ENCODE measurements around the gene IL4. TPM values are rescaled to one million over a fixed set of nuclear protein-coding genes. Genes with fewer than 3 reads are reported as not detected.

The IL4 gene
- total and polyA plus RNA-seq, 2 donors (not counting 3 experiments of a cell fraction or from before 2014, with no cell fraction given): not detected

GRCh38 chr5:132686193-132686592 is 12.4 kb downstream of the IL4 start:
- Histone ChIP-seq H2AFZ (ENCODE audit: low read depth, low read length) (no peak overlapping the region), H3K4me1 (ENCODE audit: control insufficient read depth, extremely low read depth, insufficient read depth, low read length) (no peaks in the 10 kb centered on the region), H3K79me2 (ENCODE audit: control insufficient read depth, insufficient read depth, low read length) (no peaks in the 10 kb centered on the region), H3K4me2 (ENCODE audit: insufficient read depth, low read length) (no peak overlapping the region), H3K36me3 (ENCODE audit: control insufficient read depth in 2 of 2, extremely low read depth in 1 of 2, insufficient read depth in 2 of 2, low read length in 2 of 2) (no peaks in the 10 kb centered on the region), H3K9me3 (replicated peaks; ENCODE audit: control insufficient read depth, insufficient read depth, low read length) (no peaks in the 10 kb centered on the region), H3K9me1 (replicated peaks; ENCODE audit: control insufficient read depth, extremely low read depth, insufficient read depth, low read length) (no peaks in the 10 kb centered on the region), H3K9ac (replicated peaks; ENCODE audit: extremely low read depth, insufficient read depth, low read length) (no peak overlapping the region), H3K27me3 (ENCODE audit: control insufficient read depth in 2 of 2, insufficient read depth in 2 of 2, low read length in 2 of 2) (no peaks in the 10 kb centered on the region), H4K20me1 (replicated peaks; ENCODE audit: control insufficient read depth, extremely low read depth, insufficient read depth, low read length) (no peaks in the 10 kb centered on the region), H3K27ac (ENCODE audit: insufficient read depth, low read depth, low read length) (no peak overlapping the region), H3K4me3 (replicated peaks in 1 of 3; ENCODE audit: insufficient read depth in 1 of 3, low read depth in 1 of 3, low read length in 3 of 3) (no peak overlapping the region)
- ChIA-PET CTCF (interaction anchor here (1.0 kb wide), 1 partner anchor 9 kb away, joined by 3 read pairs; no protein-coding TSS in a partner anchor), POLR2A (no interaction called here)
- dilution Hi-C loops (cut with MboI; ENCODE audit: extremely low pct_ligation_motif_present, low sequenced_read_pairs): no loop called here
- intact Hi-C loops (cut with micrococcal nuclease): no loop called here
- no peak for FAIRE-seq
- no peak for DNase-seq (ENCODE audit: low read depth, low spot score)
- no peak for TF ChIP-seq MYC (IDR thresholded peaks at IDR 0.05; ENCODE audit: low read depth, low read length)
- TF ChIP-seq EZH2 (IDR thresholded peaks at IDR 0.05; ENCODE audit: borderline replicate concordance, low read depth, low read length, severe bottlenecking): no peak
- TF ChIP-seq FOS (IDR thresholded peaks at IDR 0.05; ENCODE audit: borderline replicate concordance, insufficient read depth, low read length): no peak
- no peak for TF ChIP-seq POLR2AphosphoS5 (IDR thresholded peaks at IDR 0.05; ENCODE audit: insufficient read depth, low read depth, low read length)
- no peak for TF ChIP-seq CTCF (IDR thresholded peaks at IDR 0.05; ENCODE audit: extremely low read depth in 1 of 2, insufficient read depth in 1 of 2, low read depth in 1 of 2, low read length in 2 of 2)
- no peak for TF ChIP-seq GATA2 (IDR thresholded peaks at IDR 0.05; ENCODE audit: insufficient read depth, insufficient read length, low read depth, low read length)
- no peak for TF ChIP-seq POLR2A (IDR thresholded peaks at IDR 0.05; ENCODE audit: low read depth, low read length)
- TF ChIP-seq MAX (IDR thresholded peaks at IDR 0.05; ENCODE audit: insufficient read depth, insufficient read length): no peak
- no peak for TF ChIP-seq JUN (IDR thresholded peaks at IDR 0.05; ENCODE audit: borderline replicate concordance, insufficient read depth, insufficient read length, low read depth)
- BruUV-seq (replicated peaks): no TSS peak
